HepG2 (cell line): Measurements from ENCODE around the gene ZNF445. TPM values are rescaled to one million over a fixed set of nuclear protein-coding genes. Genes with fewer than 3 reads are reported as not detected.
A peak's percentile ranks its signal among the peaks of the same experiment; 100 is the strongest.

Source experiments
- ELF4 ChIP-seq: sonication (generic); formaldehyde crosslinking; IDR thresholded peaks from 2 replicates; pipeline ENCODE4 v1.5.0; 2020; ENCODE audit warnings: missing genetic modification reagents, mild to moderate bottlenecking, moderate library complexity, borderline replicate concordance
- ETV5 ChIP-seq: IDR thresholded peaks from 2 replicates; pipeline ENCODE4 v1.6.1; 2018; ENCODE audit warnings: missing biosample characterization, missing genetic modification reagents, inconsistent platforms, borderline replicate concordance
- FOXP1 ChIP-seq, 2 experiments: fragments of 450-650 bp in 1 of 2; IDR thresholded peaks; 2 replicates each; pipeline ENCODE4 v1.6.1; 2017 to 2018; ENCODE audit warnings: antibody characterized with exemption in 1 of 2
- HNF4G ChIP-seq, 2 experiments: sonication (generic) in 1 of 2; formaldehyde crosslinking in 1 of 2; IDR thresholded peaks; 2 replicates each; pipeline versions ENCODE4 v1.4.0 to v1.6.1; 2011 to 2020; ENCODE audit warnings: borderline replicate concordance in 2 of 2, low read depth in 2 of 2, mild to moderate bottlenecking in 2 of 2, low read length in 1 of 2, missing genetic modification reagents in 1 of 2, moderate library complexity in 1 of 2
- KDM3A ChIP-seq: IDR thresholded peaks from 2 replicates; pipeline ENCODE4 v1.6.1; 2018; ENCODE audit warnings: low read depth, missing compliant biosample characterization
- KLF11 ChIP-seq: IDR thresholded peaks from 2 replicates; pipeline ENCODE4 v1.6.1; 2016; ENCODE audit warnings: missing compliant biosample characterization
- KLF15 ChIP-seq: sonication (generic); formaldehyde crosslinking; IDR thresholded peaks from 2 replicates; pipeline ENCODE4 v1.8.1; 2023; ENCODE audit warnings: borderline replicate concordance, mild to moderate bottlenecking, inconsistent platforms, missing genetic modification reagents, mixed read lengths
- MIXL1 ChIP-seq: IDR thresholded peaks from 2 replicates; pipeline ENCODE4 v1.6.1; 2016
- NCOA2 ChIP-seq: sonication (generic); formaldehyde crosslinking; IDR thresholded peaks from 2 replicates; pipeline ENCODE4 v1.8.0; 2022; ENCODE audit warnings: inconsistent platforms
- NFYC ChIP-seq: IDR thresholded peaks from 2 replicates; pipeline ENCODE4 v1.6.1; 2016; ENCODE audit warnings: missing genetic modification reagents, missing compliant biosample characterization
- NR3C1 ChIP-seq: sonication (generic); formaldehyde crosslinking; IDR thresholded peaks from 2 replicates; pipeline ENCODE4 v1.4.0; 2020; ENCODE audit warnings: missing genetic modification reagents
- POLR2AphosphoS5 ChIP-seq: IDR thresholded peaks from 2 replicates; pipeline ENCODE4 v1.6.1; 2012; ENCODE audit warnings: low read depth, low read length
- SETDB1 ChIP-seq: sonication (generic); formaldehyde crosslinking; IDR thresholded peaks from 2 replicates; pipeline ENCODE4 v1.5.1; 2020; ENCODE audit warnings: missing genetic modification reagents, mild to moderate bottlenecking, borderline replicate concordance
- SIN3A ChIP-seq: IDR thresholded peaks from 2 replicates; pipeline ENCODE4 v1.6.1; 2011; ENCODE audit warnings: low read depth, mild to moderate bottlenecking, control low read depth, low read length, borderline replicate concordance
- TBX2 ChIP-seq: sonication (generic); formaldehyde crosslinking; IDR thresholded peaks from 2 replicates; pipeline ENCODE4 v1.5.0; 2020; ENCODE audit warnings: missing genetic modification reagents, mild to moderate bottlenecking, borderline replicate concordance
- TOE1 ChIP-seq: sonication (generic); formaldehyde crosslinking; IDR thresholded peaks from 2 replicates; pipeline ENCODE4 v1.4.0; 2020; ENCODE audit warnings: mild to moderate bottlenecking, missing genetic modification reagents
- U2AF2 ChIP-seq: fragments of 200-400 bp; formaldehyde crosslinking; IDR thresholded peaks from 2 replicates; pipeline ENCODE4 v1.6.1; 2017; ENCODE audit warnings: low read depth, mild to moderate bottlenecking, low read length
- ZBTB7A ChIP-seq: sonication (generic); formaldehyde crosslinking; IDR thresholded peaks from 2 replicates; pipeline ENCODE4 v1.8.0; 2022; ENCODE audit warnings: mild to moderate bottlenecking, missing genetic modification reagents
- ZC3H13 ChIP-seq: sonication (generic); formaldehyde crosslinking; IDR thresholded peaks from 2 replicates; pipeline ENCODE4 v1.8.1; 2023; ENCODE audit warnings: mild to moderate bottlenecking, missing genetic modification reagents, moderate library complexity
- ZMYM4 ChIP-seq: sonication (generic); formaldehyde crosslinking; IDR thresholded peaks from 2 replicates; pipeline ENCODE4 v1.8.1; 2023; ENCODE audit warnings: mild to moderate bottlenecking, missing genetic modification reagents
- ZNF253 ChIP-seq: sonication (generic); formaldehyde crosslinking; IDR thresholded peaks from 2 replicates; pipeline ENCODE4 v1.8.0; 2022; ENCODE audit warnings: mild to moderate bottlenecking, missing genetic modification reagents, borderline replicate concordance
- ZNF292 ChIP-seq: sonication (generic); formaldehyde crosslinking; IDR thresholded peaks from 2 replicates; pipeline ENCODE4 v1.8.1; 2022; ENCODE audit warnings: mild to moderate bottlenecking, low read depth, missing genetic modification reagents, borderline replicate concordance
- ZNF430 ChIP-seq: sonication (generic); formaldehyde crosslinking; IDR thresholded peaks from 2 replicates; pipeline ENCODE4 v1.9.0; 2021; ENCODE audit warnings: mild to moderate bottlenecking, missing genetic modification reagents
- ZNF737 ChIP-seq: sonication (generic); formaldehyde crosslinking; IDR thresholded peaks from 2 replicates; pipeline ENCODE4 v1.5.0; 2020; ENCODE audit warnings: missing genetic modification reagents, mild to moderate bottlenecking, borderline replicate concordance
- ZNF792 ChIP-seq: IDR thresholded peaks from 2 replicates; pipeline ENCODE4 v1.6.1; 2016
- polyA plus RNA-seq, 8 experiments: library from polyadenylated mRNA; depleted of rRNA in 3 of 8; stranded (reverse) in 7 of 8; unstranded in 1 of 8; fragments of >200 nt; fragmentation: Illumina TruSeq in 4 of 8; extraction: Trizol in 4 of 8; gene quantifications; 2 replicates each; pipeline versions ENCODE4 v1.2.1 to v1.2.3, GENCODE V29; 2011 to 2016; ENCODE audit warnings: low read depth in 4 of 8, missing spikeins in 1 of 8, mixed read lengths in 1 of 8; ENCODE audit not compliant: insufficient read depth in 1 of 8
- total RNA-seq, 5 experiments: library from RNA; depleted of rRNA; stranded (reverse); fragments of >200 nt; fragmentation: Illumina TruSeq; extraction: Trizol; gene quantifications; 2 replicates each; pipeline ENCODE4 v1.2.3, GENCODE V29; 2016; ENCODE audit warnings: low read depth in 1 of 5
- TF ChIP-seq, protein P1 (sequence below), 2 experiments: IDR thresholded peaks; 2 replicates each; pipeline ENCODE4 v1.6.1; 2011 to 2012; ENCODE audit warnings: low read length in 2 of 2, borderline replicate concordance in 1 of 2, low read depth in 1 of 2, mild to moderate bottlenecking in 1 of 2, moderate library complexity in 1 of 2
- TF ChIP-seq, protein P2 (sequence below): sonication (generic); formaldehyde crosslinking; IDR thresholded peaks from 2 replicates; pipeline ENCODE4 v1.5.1; 2020; ENCODE audit warnings: mild to moderate bottlenecking, moderate library complexity, missing genetic modification reagents

ZNF445 gene
- total and polyA plus RNA-seq, 2 of the 13 experiments (the other 11 are each of a cell fraction or from before 2014, with no cell fraction given): 4.4 to 10.3 TPM

- TF ChIP-seq, protein P1, sequence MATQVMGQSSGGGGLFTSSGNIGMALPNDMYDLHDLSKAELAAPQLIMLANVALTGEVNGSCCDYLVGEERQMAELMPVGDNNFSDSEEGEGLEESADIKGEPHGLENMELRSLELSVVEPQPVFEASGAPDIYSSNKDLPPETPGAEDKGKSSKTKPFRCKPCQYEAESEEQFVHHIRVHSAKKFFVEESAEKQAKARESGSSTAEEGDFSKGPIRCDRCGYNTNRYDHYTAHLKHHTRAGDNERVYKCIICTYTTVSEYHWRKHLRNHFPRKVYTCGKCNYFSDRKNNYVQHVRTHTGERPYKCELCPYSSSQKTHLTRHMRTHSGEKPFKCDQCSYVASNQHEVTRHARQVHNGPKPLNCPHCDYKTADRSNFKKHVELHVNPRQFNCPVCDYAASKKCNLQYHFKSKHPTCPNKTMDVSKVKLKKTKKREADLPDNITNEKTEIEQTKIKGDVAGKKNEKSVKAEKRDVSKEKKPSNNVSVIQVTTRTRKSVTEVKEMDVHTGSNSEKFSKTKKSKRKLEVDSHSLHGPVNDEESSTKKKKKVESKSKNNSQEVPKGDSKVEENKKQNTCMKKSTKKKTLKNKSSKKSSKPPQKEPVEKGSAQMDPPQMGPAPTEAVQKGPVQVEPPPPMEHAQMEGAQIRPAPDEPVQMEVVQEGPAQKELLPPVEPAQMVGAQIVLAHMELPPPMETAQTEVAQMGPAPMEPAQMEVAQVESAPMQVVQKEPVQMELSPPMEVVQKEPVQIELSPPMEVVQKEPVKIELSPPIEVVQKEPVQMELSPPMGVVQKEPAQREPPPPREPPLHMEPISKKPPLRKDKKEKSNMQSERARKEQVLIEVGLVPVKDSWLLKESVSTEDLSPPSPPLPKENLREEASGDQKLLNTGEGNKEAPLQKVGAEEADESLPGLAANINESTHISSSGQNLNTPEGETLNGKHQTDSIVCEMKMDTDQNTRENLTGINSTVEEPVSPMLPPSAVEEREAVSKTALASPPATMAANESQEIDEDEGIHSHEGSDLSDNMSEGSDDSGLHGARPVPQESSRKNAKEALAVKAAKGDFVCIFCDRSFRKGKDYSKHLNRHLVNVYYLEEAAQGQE (IDR thresholded peaks at IDR 0.05; ENCODE audit: borderline replicate concordance in 1 of 2, low read depth in 1 of 2, low read length in 2 of 2): no peak; a peak in 1 of 4 replicates
- TF ChIP-seq NFYC (CRISPR knock-in tag) (peak; percentile 59), ZNF253 (CRISPR knock-in tag) (no peak), SETDB1 (CRISPR knock-in tag) (no peak), ZC3H13 (CRISPR knock-in tag) (no peak), MIXL1 (CRISPR knock-in tag) (no peak; the same call in 1 of the 2 replicates), POLR2AphosphoS5 (peak; percentile 88), KDM3A (CRISPR knock-in tag) (no peak), NCOA2 (CRISPR knock-in tag) (no peak), ZNF292 (peak; percentile 34; the same call in 1 of the 2 replicates), ZBTB7A (CRISPR knock-in tag) (no peak), ZMYM4 (CRISPR knock-in tag) (0 out of 2 replicates have a peak, but pooled peaks have one; percentile 39), ZNF792 (CRISPR knock-in tag) (no peak), KLF15 (CRISPR knock-in tag) (no peak), ZNF737 (CRISPR knock-in tag) (0 out of 2 replicates have a peak, but pooled peaks have one; percentile 3), ZNF430 (CRISPR knock-in tag) (0 out of 2 replicates have a peak, but pooled peaks have one; percentile 2), U2AF2 (no peak), SIN3A (peak; percentile 44; the same call in 1 of the 2 replicates), KLF11 (CRISPR knock-in tag) (no peak), ETV5 (CRISPR knock-in tag) (peak; percentile 35; the same call in 1 of the 2 replicates), TBX2 (CRISPR knock-in tag) (0 out of 2 replicates have a peak, but pooled peaks have one; percentile 17), ELF4 (CRISPR knock-in tag) (no peak), NR3C1 (CRISPR knock-in tag) (no peak), HNF4G (IDR thresholded peaks at IDR 0.05; ENCODE audit: borderline replicate concordance, low read depth, low read length) (no peak), HNF4G (CRISPR knock-in tag; IDR thresholded peaks at IDR 0.05; ENCODE audit: borderline replicate concordance, low read depth) (no peak), FOXP1 (IDR thresholded peaks at IDR 0.05) (no peak), FOXP1 (CRISPR knock-in tag; IDR thresholded peaks at IDR 0.05) (peak; percentile 15; the same call in 1 of the 2 replicates), TOE1 (no peak)
- TF ChIP-seq, protein P2, sequence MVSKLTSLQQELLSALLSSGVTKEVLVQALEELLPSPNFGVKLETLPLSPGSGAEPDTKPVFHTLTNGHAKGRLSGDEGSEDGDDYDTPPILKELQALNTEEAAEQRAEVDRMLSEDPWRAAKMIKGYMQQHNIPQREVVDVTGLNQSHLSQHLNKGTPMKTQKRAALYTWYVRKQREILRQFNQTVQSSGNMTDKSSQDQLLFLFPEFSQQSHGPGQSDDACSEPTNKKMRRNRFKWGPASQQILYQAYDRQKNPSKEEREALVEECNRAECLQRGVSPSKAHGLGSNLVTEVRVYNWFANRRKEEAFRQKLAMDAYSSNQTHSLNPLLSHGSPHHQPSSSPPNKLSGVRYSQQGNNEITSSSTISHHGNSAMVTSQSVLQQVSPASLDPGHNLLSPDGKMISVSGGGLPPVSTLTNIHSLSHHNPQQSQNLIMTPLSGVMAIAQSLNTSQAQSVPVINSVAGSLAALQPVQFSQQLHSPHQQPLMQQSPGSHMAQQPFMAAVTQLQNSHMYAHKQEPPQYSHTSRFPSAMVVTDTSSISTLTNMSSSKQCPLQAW (CRISPR knock-in tag): peak; percentile 89; the same call in 1 of the 2 replicates
Measured at GRCh38 chr3:44478606-44479094, 1.2 kb upstream of the ZNF445 start (continued).
